Measurements from ENCODE around the gene RAPSN.
A peak's percentile ranks its signal among the peaks of the same experiment; 100 is the strongest.

Gene RAPSN

DNA sequence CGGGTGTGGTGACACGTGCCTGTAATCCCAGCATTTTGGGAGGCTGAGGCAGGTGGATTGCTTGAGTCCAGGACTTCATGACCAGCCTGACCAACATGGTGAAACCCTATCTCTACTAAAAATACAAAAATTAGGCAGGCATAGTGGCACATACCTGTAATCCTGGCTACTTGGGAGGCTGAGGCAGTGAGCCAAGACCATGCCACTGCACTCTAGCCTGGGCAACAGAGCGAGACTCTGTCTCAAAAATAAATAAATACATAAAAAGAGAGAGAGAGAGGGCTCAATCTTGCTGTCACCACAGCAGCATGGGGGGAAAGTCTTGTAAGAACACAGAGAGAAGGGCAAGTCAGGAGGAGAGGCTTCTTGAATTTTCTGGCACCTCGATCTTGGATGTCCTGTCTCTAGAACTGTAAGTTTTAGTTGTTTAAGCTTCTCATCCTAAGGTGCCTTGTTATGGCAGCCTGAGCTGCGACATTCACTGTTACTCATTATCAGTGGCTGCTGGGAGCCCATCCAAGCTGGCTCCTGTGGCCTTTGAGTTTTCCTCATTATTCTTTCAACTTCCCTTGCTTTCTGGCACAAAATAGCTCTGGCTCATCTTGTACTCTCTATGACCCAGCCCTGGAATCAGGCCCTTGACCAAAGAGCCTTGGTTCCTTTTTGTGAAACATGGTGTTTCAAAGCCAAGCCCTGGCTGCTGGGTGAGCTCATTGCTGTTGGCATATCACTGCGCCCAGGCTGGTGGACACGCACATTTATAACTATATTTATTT, 14.7 kb downstream of the RAPSN start:
- ChIA-PET CTCF (interaction anchor here (1.0 to 1.9 kb wide), 2 partner anchors 19 to 22 kb away, joined by 4 to 6 read pairs; no protein-coding TSS in a partner anchor), POLR2A (no interaction called here)
- DNase-seq (ENCODE audit: extremely low spot score): no peak
- TF ChIP-seq, protein P1, sequence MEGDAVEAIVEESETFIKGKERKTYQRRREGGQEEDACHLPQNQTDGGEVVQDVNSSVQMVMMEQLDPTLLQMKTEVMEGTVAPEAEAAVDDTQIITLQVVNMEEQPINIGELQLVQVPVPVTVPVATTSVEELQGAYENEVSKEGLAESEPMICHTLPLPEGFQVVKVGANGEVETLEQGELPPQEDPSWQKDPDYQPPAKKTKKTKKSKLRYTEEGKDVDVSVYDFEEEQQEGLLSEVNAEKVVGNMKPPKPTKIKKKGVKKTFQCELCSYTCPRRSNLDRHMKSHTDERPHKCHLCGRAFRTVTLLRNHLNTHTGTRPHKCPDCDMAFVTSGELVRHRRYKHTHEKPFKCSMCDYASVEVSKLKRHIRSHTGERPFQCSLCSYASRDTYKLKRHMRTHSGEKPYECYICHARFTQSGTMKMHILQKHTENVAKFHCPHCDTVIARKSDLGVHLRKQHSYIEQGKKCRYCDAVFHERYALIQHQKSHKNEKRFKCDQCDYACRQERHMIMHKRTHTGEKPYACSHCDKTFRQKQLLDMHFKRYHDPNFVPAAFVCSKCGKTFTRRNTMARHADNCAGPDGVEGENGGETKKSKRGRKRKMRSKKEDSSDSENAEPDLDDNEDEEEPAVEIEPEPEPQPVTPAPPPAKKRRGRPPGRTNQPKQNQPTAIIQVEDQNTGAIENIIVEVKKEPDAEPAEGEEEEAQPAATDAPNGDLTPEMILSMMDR (IDR thresholded peaks at IDR 0.05; ENCODE audit: control extremely low read depth, extremely low read depth, low read depth, missing control alignments): no peak

DNA sequence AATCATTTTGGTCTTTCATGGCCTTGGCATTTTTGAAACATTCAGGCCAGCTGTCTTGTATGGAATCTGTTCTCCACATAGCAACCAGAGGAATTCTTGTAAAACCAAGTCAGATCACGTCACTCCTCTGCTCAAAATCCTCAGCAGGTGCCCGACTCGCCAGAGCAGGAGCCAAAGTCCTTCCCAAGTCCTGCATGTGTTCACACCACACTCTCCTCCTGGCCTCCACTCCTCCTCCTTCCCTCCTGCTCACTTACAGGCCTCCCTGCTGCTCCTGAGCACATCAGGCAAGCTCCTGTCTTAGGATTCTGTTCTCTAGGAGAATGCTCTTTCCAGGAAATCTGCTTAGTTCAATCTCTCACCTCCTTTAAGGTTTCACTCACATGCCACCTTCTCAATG, 15.8 kb downstream of the RAPSN start:
- ChIA-PET CTCF (interaction anchor here (1.0 to 1.9 kb wide), 3 partner anchors 20 to 59 kb away, joined by 3 to 6 read pairs (median 5); no protein-coding TSS in a partner anchor), POLR2A (no interaction called here)
- TF ChIP-seq, protein P1 (IDR thresholded peaks at IDR 0.05; ENCODE audit: control extremely low read depth, extremely low read depth, low read depth, missing control alignments): no peak
- no peak for DNase-seq (ENCODE audit: extremely low spot score)

DNA sequence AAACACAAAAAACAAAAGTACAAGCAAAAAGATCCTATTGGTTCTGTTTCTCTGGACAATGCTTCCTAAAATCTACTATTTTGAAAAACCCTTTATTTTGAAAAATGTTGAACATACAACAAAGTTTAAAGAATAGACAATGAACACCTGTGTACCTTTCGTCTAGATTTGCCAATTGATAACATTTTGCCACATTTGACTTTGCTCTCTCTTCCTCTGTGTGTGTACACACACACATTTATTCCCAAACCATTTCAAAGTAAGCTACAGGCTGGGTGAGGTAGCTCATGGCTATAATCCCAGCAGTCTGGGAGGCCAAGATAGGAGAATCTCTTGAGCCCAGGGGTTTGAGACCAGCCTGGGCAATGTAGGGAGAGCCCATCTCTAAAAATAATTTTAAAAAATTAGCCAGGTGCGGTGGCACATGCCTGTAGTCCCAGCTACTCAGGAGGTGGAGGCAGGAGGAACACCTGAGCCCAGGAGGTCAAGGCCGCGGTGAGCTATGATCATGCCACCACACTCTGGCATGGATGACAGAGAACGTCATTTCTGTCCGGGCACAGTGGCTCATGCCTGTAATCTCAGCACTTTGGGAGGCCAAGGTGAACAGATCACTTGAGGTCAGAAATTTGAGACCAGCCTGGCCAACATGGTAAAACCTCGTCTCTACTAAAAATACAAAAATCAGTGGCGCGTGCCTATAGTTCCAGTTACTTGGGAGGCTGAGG, 17.4 kb downstream of the RAPSN start:
- DNase-seq (ENCODE audit: extremely low spot score): no peak
- POLR2A ChIA-PET: no interaction called here
- CTCF ChIA-PET: interaction anchor here (0.6 to 1.6 kb wide), 5 partner anchors 21 to 57 kb away, joined by 3 to 5 read pairs (median 3); no protein-coding TSS in a partner anchor
- TF ChIP-seq, protein P1 (IDR thresholded peaks at IDR 0.05; ENCODE audit: control extremely low read depth, extremely low read depth, low read depth, missing control alignments): no peak

DNA sequence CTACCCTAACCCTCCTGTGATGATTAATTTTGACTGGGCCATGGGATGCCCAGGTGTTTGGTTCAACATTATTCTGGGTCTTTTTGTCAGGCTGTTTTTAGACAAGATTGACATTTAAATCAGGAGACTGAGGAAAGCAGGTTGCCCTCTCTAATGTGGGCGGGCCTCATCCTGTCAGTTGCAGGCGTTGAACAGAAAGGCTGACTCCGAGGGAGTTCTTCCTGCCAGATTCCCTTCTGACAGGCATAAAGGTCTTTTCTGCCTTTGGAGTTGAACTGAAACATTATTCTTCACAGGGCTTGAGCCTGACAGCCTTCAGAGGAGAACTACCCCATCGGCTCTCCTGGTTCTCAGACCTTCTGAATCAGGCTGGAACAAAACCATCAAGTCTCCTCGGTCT, 18.4 kb downstream of the RAPSN start:
- TF ChIP-seq, protein P1 (IDR thresholded peaks at IDR 0.05; ENCODE audit: control extremely low read depth, extremely low read depth, low read depth, missing control alignments): no peak
- POLR2A ChIA-PET: no interaction called here
- CTCF ChIA-PET: interaction anchor here (1.1 to 1.5 kb wide), 3 partner anchors 16 to 56 kb away, joined by 3 to 10 read pairs (median 3); no protein-coding TSS in a partner anchor
- no peak for DNase-seq (ENCODE audit: extremely low spot score)

DNA sequence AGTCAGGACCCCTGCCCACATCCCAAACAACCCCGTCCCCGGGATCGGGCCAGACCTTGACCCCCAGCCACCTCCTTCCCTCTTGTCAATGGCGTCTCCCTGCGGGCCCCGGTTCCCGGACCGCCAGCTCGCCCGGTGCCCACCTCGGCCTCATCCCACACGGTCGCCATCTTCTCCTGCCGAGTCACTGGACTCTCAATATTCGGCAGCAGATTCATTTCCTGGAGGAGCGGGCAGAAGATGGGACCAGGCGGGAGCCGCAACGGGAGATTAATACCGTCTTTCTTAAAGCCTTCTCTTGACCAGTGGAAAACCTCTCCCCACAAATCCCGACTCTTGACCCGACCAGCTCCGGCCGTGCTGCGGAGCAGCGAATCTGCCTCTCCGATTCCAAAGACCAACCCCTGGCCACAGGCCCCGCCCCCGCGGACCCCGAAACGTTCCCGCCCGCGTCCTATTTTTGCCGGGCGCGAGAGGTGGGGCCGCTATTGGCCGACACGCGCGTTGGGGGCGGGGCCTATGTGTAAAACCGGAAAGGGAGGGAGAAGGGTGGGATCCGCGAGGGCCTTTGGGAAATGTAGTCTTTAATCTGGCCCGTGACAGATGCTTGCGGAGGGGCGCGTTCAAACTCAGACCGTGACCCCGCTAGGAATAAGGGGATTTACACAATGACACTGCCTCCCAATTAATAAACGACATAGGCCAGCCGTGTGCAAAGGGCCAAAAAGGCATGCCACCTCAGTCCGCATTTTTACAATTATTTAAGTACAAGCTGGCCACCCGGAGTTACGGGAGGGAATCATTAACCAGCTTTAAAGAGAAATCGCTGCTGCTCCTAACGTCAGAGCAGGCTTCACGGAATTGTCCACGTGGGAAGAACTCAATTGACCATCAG, 22.6 kb downstream of the RAPSN start, which contains the start of gene PSMC3:
TSS of gene PSMC3 (minus strand) at position 378 of the 895 bp plus-strand sequence. CDS start at position 218, 160 bp downstream.
- ChIA-PET POLR2A (interaction anchor here (0.7 kb wide), 2 partner anchors 14 to 114 kb away, joined by 3 to 4 read pairs; no protein-coding TSS in a partner anchor), CTCF (interaction anchor here (0.8 to 6.5 kb wide), 7 partner anchors 9 to 166 kb away, joined by 3 to 48 read pairs (median 5); no protein-coding TSS in a partner anchor)
- DNase-seq (ENCODE audit: extremely low spot score): peak; percentile 97
- TF ChIP-seq, protein P1 (IDR thresholded peaks at IDR 0.05; ENCODE audit: control extremely low read depth, extremely low read depth, low read depth, missing control alignments): no peak
